Panc1 (cell line): ENCODE measurements around the gene MMP15. TPM values are rescaled to one million over a fixed set of nuclear protein-coding genes. Genes with fewer than 3 reads are reported as not detected.

Source experiments
- ATAC-seq: fragments of 200-7000 bp; cut with Tn5 transposase; 2 replicates; pipeline ENCODE4 v1.9.1; 2020; ENCODE audit warnings: mild to moderate bottlenecking, moderate library complexity
- BruUV-seq: library from RNA; stranded (reverse); fragments of 400-500 nt; replicated peaks from 2 replicates; lab custom pipeline; 2021; lab: Mats Ljungman, UMichigan
- CTCF ChIA-PET: fragments of 300-600 bp; sonication (Branson Sonifier 250); formaldehyde crosslinking; loops from one replicate; lab custom pipeline; 2022; ENCODE audit warnings: antibody characterized with exemption; lab: Charles Lee
- POLR2A ChIA-PET: fragments of 300-600 bp; sonication (Branson Sonifier 250); formaldehyde crosslinking; loops from one replicate; lab custom pipeline; 2022; ENCODE audit warnings: antibody characterized with exemption; lab: Charles Lee
- DNase-seq: peaks from one replicate; pipeline ENCODE4 v3.0.0-alpha.2; 2010; ENCODE audit warnings: low read depth, low spot score
- H3K27ac ChIP-seq: 2 replicates; pipeline ENCODE4 v1.5.1; 2011; ENCODE audit warnings: mild to moderate bottlenecking, low read length, inconsistent platforms
- H3K27me3 ChIP-seq: fragments of 200-500 bp; sonication (Bioruptor generic); 2 replicates; pipeline ENCODE4 v1.6.0; 2014; ENCODE audit warnings: low read length, inconsistent platforms; ENCODE audit not compliant: control insufficient read depth, insufficient read depth
- H3K36me3 ChIP-seq: fragments of 200-500 bp; sonication (Bioruptor generic); 2 replicates; pipeline ENCODE4 v1.5.1; 2014; ENCODE audit warnings: inconsistent platforms, mild to moderate bottlenecking, low read length, moderate library complexity; ENCODE audit not compliant: control insufficient read depth, insufficient read depth
- H3K4me1 ChIP-seq: 2 replicates; pipeline ENCODE4 v1.5.1; 2011; ENCODE audit warnings: inconsistent platforms, mild to moderate bottlenecking, low read length, moderate library complexity; ENCODE audit not compliant: control insufficient read depth, insufficient read depth
- H3K4me3 ChIP-seq, 2 experiments: 2 replicates each; pipeline ENCODE4 v1.5.1; 2011 to 2012; ENCODE audit warnings: low read depth in 2 of 2, low read length in 2 of 2, mild to moderate bottlenecking in 2 of 2, inconsistent platforms in 1 of 2, moderate library complexity in 1 of 2
- H3K9me3 ChIP-seq: fragments of 200-500 bp; sonication (Bioruptor generic); 2 replicates; pipeline ENCODE4 v1.5.1; 2014; ENCODE audit warnings: low read depth, mild to moderate bottlenecking, inconsistent platforms, low read length, moderate library complexity; ENCODE audit not compliant: control insufficient read depth, insufficient read depth
- CTCF ChIP-seq: fragments of 450-650 bp; IDR thresholded peaks from 2 replicates; pipeline ENCODE4 v1.5.1; 2017; ENCODE audit warnings: mild to moderate bottlenecking
- POLR2AphosphoS5 ChIP-seq: IDR thresholded peaks from 2 replicates; pipeline ENCODE4 v1.6.1; 2012; ENCODE audit warnings: mild to moderate bottlenecking, low read depth, low read length, moderate library complexity
- SIN3A ChIP-seq: IDR thresholded peaks from 2 replicates; pipeline ENCODE4 v1.6.1; 2012; ENCODE audit warnings: low read depth, mild to moderate bottlenecking, low read length, moderate library complexity, borderline replicate concordance; ENCODE audit not compliant: insufficient read depth
- TCF7L2 ChIP-seq: IDR thresholded peaks from 2 replicates; pipeline ENCODE4 v1.6.1; 2011; ENCODE audit warnings: mild to moderate bottlenecking, low read depth, low read length, inconsistent platforms
- in situ Hi-C: cut with HindIII; loops from 2 replicates; pipeline ENCODE4 v1.10.0; 2016; ENCODE audit warnings: low sequenced_read_pairs, low pct_unique_long_range_greater_than_20kb
- intact Hi-C: fragments of 100-400 bp; cut with micrococcal nuclease; formaldehyde crosslinking; loops from one replicate; pipeline ENCODE4 v1.10.0; 2022; ENCODE audit not compliant: unreplicated experiment
- total RNA-seq: library from RNA; stranded (reverse); gene quantifications from one replicate; pipeline ENCODE4 v1.2.1, GENCODE V29; 2021; ENCODE audit not compliant: unreplicated experiment
- TF ChIP-seq, protein P1 (sequence below), 2 experiments: IDR thresholded peaks; 2 replicates each; pipeline ENCODE4 v1.6.1; 2011 to 2012; ENCODE audit warnings: low read depth in 2 of 2, control low read depth in 1 of 2, low read length in 1 of 2, mild to moderate bottlenecking in 1 of 2, moderate library complexity in 1 of 2; ENCODE audit not compliant: insufficient read depth in 1 of 2

The MMP15 gene
- total RNA-seq, 1 experiment from 2014 or later = 10.9 TPM

GRCh38 chr16:58030136-58030840 lies 4.7 kb downstream of the MMP15 start:
- Histone ChIP-seq H3K27ac (no peak overlapping the region), H3K36me3 (no peaks in the 10 kb centered on the region; the same call in 1 of the 2 replicates), H3K9me3 (no peaks in the 10 kb centered on the region), H3K4me1 (no peaks in the 10 kb centered on the region), H3K27me3 (no peaks in the 10 kb centered on the region), H3K4me3 (no peak overlapping the region)
- ChIA-PET CTCF (no interaction called here), POLR2A (no interaction called here)
- no TSS peak for BruUV-seq
- DNase-seq (no peak), ATAC-seq (no peak)
- TF ChIP-seq, protein P1, sequence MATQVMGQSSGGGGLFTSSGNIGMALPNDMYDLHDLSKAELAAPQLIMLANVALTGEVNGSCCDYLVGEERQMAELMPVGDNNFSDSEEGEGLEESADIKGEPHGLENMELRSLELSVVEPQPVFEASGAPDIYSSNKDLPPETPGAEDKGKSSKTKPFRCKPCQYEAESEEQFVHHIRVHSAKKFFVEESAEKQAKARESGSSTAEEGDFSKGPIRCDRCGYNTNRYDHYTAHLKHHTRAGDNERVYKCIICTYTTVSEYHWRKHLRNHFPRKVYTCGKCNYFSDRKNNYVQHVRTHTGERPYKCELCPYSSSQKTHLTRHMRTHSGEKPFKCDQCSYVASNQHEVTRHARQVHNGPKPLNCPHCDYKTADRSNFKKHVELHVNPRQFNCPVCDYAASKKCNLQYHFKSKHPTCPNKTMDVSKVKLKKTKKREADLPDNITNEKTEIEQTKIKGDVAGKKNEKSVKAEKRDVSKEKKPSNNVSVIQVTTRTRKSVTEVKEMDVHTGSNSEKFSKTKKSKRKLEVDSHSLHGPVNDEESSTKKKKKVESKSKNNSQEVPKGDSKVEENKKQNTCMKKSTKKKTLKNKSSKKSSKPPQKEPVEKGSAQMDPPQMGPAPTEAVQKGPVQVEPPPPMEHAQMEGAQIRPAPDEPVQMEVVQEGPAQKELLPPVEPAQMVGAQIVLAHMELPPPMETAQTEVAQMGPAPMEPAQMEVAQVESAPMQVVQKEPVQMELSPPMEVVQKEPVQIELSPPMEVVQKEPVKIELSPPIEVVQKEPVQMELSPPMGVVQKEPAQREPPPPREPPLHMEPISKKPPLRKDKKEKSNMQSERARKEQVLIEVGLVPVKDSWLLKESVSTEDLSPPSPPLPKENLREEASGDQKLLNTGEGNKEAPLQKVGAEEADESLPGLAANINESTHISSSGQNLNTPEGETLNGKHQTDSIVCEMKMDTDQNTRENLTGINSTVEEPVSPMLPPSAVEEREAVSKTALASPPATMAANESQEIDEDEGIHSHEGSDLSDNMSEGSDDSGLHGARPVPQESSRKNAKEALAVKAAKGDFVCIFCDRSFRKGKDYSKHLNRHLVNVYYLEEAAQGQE (IDR thresholded peaks at IDR 0.05; ENCODE audit: insufficient read depth in 1 of 2, low read depth in 2 of 2, low read length in 1 of 2) = no peak
- TF ChIP-seq CTCF = no peak
- in situ Hi-C loops (no loop called here), intact Hi-C loops (no loop called here)

- BruUV-seq = no TSS peak
- TF ChIP-seq SIN3A (no peak), TCF7L2 (no peak), POLR2AphosphoS5 (no peak), CTCF (no peak)
- TF ChIP-seq, protein P1 (IDR thresholded peaks at IDR 0.05; ENCODE audit: insufficient read depth in 1 of 2, low read depth in 2 of 2, low read length in 1 of 2) = no peak
- Histone ChIP-seq H3K9me3 (no peaks in the 10 kb centered on the region), H3K4me1 (no peaks in the 10 kb centered on the region), H3K4me3 (no peak overlapping the region), H3K27ac (no peak overlapping the region), H3K27me3 (no peaks in the 10 kb centered on the region), H3K36me3 (no peaks in the 10 kb centered on the region; the same call in 1 of the 2 replicates)
- ChIA-PET CTCF (no interaction called here), POLR2A (no interaction called here)
- intact Hi-C loops = no loop called here
- in situ Hi-C loops = no loop called here
- DNase-seq (no peak), ATAC-seq (no peak)
Measured at GRCh38 chr16:58031016-58031800, 5.7 kb downstream of the MMP15 start.
